K562 (cell line): ENCODE results near the gene KLHL6. TPM values are rescaled to one million over a fixed set of nuclear protein-coding genes. Genes with fewer than 3 reads are reported as not detected.
A peak's percentile ranks its signal among the peaks of the same experiment; 100 is the strongest.

Experiments
- ATAC-seq: fragments of 200-7000 bp; cut with Tn5 transposase; 3 replicates; pipeline ENCODE4 v1.9.1; 2020; ENCODE audit warnings: moderate library complexity
- BruUV-seq: library from RNA; stranded (reverse); fragments of 400-500 nt; replicated peaks from 2 replicates; lab custom pipeline; 2021; lab: Mats Ljungman, UMichigan
- CTCF ChIA-PET: fragments of 300-600 bp; formaldehyde crosslinking; extraction: SDS; loops from one replicate; lab custom pipeline; 2021; ENCODE audit warnings: low intra/inter-chr PET ratio; lab: Yijun Ruan, JAX
- POLR2A ChIA-PET: fragments of 300-600, 350-650 bp; sonication (Branson Sonifier 250); formaldehyde crosslinking; extraction: SDS; loops from one replicate; lab custom pipeline; 2021; ENCODE audit warnings: antibody characterized with exemption, inconsistent platforms; lab: Yijun Ruan, JAX
- DNase-seq, 4 experiments: peaks; one replicate each; pipeline versions ENCODE4 v3.0.0 to v3.0.0-alpha.2; 2011 to 2018; ENCODE audit warnings: low spot score in 3 of 4, mixed read lengths in 3 of 4; ENCODE audit errors: extremely low read depth in 1 of 4
- FAIRE-seq: peaks from 2 replicates; lab custom pipeline; 2011; peaks lifted over from hg19 to GRCh38; lab: Jason Lieb, UNC
- H2AFZ ChIP-seq: 2 replicates; pipeline ENCODE4 v1.6.0; 2011; ENCODE audit warnings: low read depth, low read length, control low read depth, inconsistent platforms
- H3K27ac ChIP-seq: fragments of 200-600 bp; 3 replicates; pipeline ENCODE4 v1.8.0; 2011; ENCODE audit warnings: low read depth, mild to moderate bottlenecking, control low read depth, inconsistent platforms, low read length, moderate library complexity, mixed read lengths; ENCODE audit errors: extremely low read depth
- H3K27me3 ChIP-seq, 2 experiments: fragments of 300-600 bp in 1 of 2; 2 replicates in 1 of 2; 3 replicates in 1 of 2; pipeline versions ENCODE4 v1.6.0 to v1.8.0; 2011; ENCODE audit warnings: inconsistent platforms in 2 of 2, low read length in 2 of 2, mild to moderate bottlenecking in 1 of 2, mixed read lengths in 1 of 2, moderate library complexity in 1 of 2; ENCODE audit not compliant: control insufficient read depth in 2 of 2, insufficient read depth in 2 of 2
- H3K36me3 ChIP-seq: fragments of 300-600 bp; 3 replicates; pipeline ENCODE4 v1.8.0; 2011; ENCODE audit warnings: mild to moderate bottlenecking, low read length, inconsistent platforms; ENCODE audit not compliant: control insufficient read depth, insufficient read depth
- H3K4me1 ChIP-seq, 2 experiments: fragments of 200-600 bp in 1 of 2; replicated peaks in 1 of 2; 2 replicates in 1 of 2; 3 replicates in 1 of 2; pipeline versions ENCODE4 v1.5.1 to v1.8.0; 2011; ENCODE audit warnings: inconsistent platforms in 2 of 2, low read length in 2 of 2, mild to moderate bottlenecking in 1 of 2, mixed read lengths in 1 of 2, moderate library complexity in 1 of 2; ENCODE audit not compliant: control insufficient read depth in 2 of 2, insufficient read depth in 2 of 2
- H3K4me2 ChIP-seq: 2 replicates; pipeline ENCODE4 v1.6.1; 2011; ENCODE audit warnings: low read length, control low read depth, inconsistent platforms, mixed read lengths; ENCODE audit not compliant: insufficient read depth
- H3K4me3 ChIP-seq: fragments of 200-600 bp; sonication (generic), shearing (Covaris generic); 2 replicates; pipeline ENCODE4 v1.5.1; 2016; ENCODE audit warnings: control low read depth, inconsistent platforms
- H3K79me2 ChIP-seq: fragments of 200-600 bp; 3 replicates; pipeline ENCODE4 v1.8.0; 2011; ENCODE audit warnings: low read length, inconsistent platforms; ENCODE audit not compliant: control insufficient read depth, insufficient read depth
- H3K9ac ChIP-seq, 2 experiments: 2 replicates each; pipeline versions ENCODE4 v1.6.0 to v1.6.1; 2011; ENCODE audit warnings: low read depth in 2 of 2, low read length in 2 of 2, control low read depth in 1 of 2, inconsistent platforms in 1 of 2, mild to moderate bottlenecking in 1 of 2, mixed read lengths in 1 of 2; ENCODE audit not compliant: insufficient read depth in 1 of 2
- H3K9me1 ChIP-seq: one replicate; pipeline ENCODE4 v1.6.0; 2011; ENCODE audit warnings: inconsistent platforms, mild to moderate bottlenecking, low read length, moderate library complexity; ENCODE audit not compliant: control insufficient read depth, insufficient read depth
- H3K9me3 ChIP-seq: replicated peaks from 2 replicates; pipeline ENCODE4 v1.5.1; 2011; ENCODE audit warnings: low read depth, low read length, inconsistent platforms; ENCODE audit not compliant: control insufficient read depth, insufficient read depth
- H4K20me1 ChIP-seq: replicated peaks from 2 replicates; pipeline ENCODE4 v1.6.1; 2011; ENCODE audit warnings: low read length, inconsistent platforms, mixed read lengths; ENCODE audit not compliant: control insufficient read depth, insufficient read depth
- GTF2E2 ChIP-seq: fragments of 200-800 bp; sonication (Bioruptor generic); IDR thresholded peaks from 2 replicates; pipeline ENCODE4 v1.6.1; 2016; ENCODE audit warnings: missing genetic modification characterization, missing compliant biosample characterization
- ID3 ChIP-seq, 2 experiments: fragments of 250-450 bp in 1 of 2; fragments of 450-650 bp in 1 of 2; sonication (Bioruptor Pico) in 1 of 2; IDR thresholded peaks; 2 replicates each; pipeline versions ENCODE4 v1.6.1 to v1.8.0; 2016 to 2021; ENCODE audit warnings: mild to moderate bottlenecking in 2 of 2, moderate library complexity in 2 of 2, missing compliant biosample characterization in 1 of 2, missing genetic modification characterization in 1 of 2
- MAFF ChIP-seq: IDR thresholded peaks from 2 replicates; pipeline ENCODE4 v1.6.1; 2012; ENCODE audit warnings: low read length, improper control_type of control experiment
- NKRF ChIP-seq: fragments of 450-650 bp; IDR thresholded peaks from 2 replicates; pipeline ENCODE4 v1.6.1; 2016; ENCODE audit warnings: borderline replicate concordance
- NRF1 ChIP-seq, 2 experiments: fragments of 450-650 bp; IDR thresholded peaks in 1 of 2; conservative IDR thresholded peaks in 1 of 2; 2 replicates each; pipeline ENCODE4 v1.6.1; 2014; ENCODE audit warnings: mild to moderate bottlenecking in 2 of 2
- ZNF764 ChIP-seq: fragments of 250-450 bp; sonication (Bioruptor Pico); IDR thresholded peaks from 2 replicates; pipeline ENCODE4 v1.4.0; 2020; ENCODE audit warnings: low read depth, mild to moderate bottlenecking, moderate library complexity
- WGBS: fragments of 100-300 bp; shearing (Covaris generic); methylation state at CpG from one replicate; pipeline ENCODE4 v1.1.6; 2016; ENCODE audit warnings: low coverage, mixed read lengths; ENCODE audit not compliant: insufficient coverage; ENCODE audit errors: missing lambda C conversion rate; 5-methylcytosine and 5-hydroxymethylcytosine counted together
- in situ Hi-C: fragments of 300-500 bp; cut with MboI; formaldehyde crosslinking; loops from 4 replicates; pipeline ENCODE4 v1.15.0; 2018; ENCODE audit warnings: inconsistent platforms, mixed read lengths
- intact Hi-C: fragments of 100-400 bp; cut with micrococcal nuclease; formaldehyde crosslinking; loops from 2 replicates; pipeline ENCODE4 v1.14.2; 2022
- polyA plus RNA-seq, 8 experiments: library from polyadenylated mRNA; depleted of rRNA in 4 of 8; stranded (reverse) in 5 of 8; unstranded in 3 of 8; fragments of >200 nt; fragmentation: Nextera tagmentation in 2 of 8; fragmentation: Illumina TruSeq in 1 of 8; extraction: Ambion mirVana in 2 of 8; extraction: Trizol in 1 of 8; gene quantifications; 2 replicates each; pipeline versions ENCODE4 v1.2.1 to v1.2.3, GENCODE V29; 2011 to 2014; ENCODE audit warnings: inconsistent platforms in 1 of 8, missing spikeins in 1 of 8
- total RNA-seq, 7 experiments: library from RNA; depleted of rRNA in 6 of 7; stranded (reverse); fragments of >200 nt in 6 of 7; fragmentation: Illumina TruSeq in 2 of 7; extraction: Trizol in 2 of 7; gene quantifications; 2 replicates each; pipeline versions ENCODE4 v1.2.1 to v1.2.3, GENCODE V29; 2011 to 2021; ENCODE audit warnings: low replicate concordance in 1 of 7
- TF ChIP-seq, protein P1 (sequence below): sonication (generic); formaldehyde crosslinking; IDR thresholded peaks from 2 replicates; pipeline ENCODE4 v1.8.1; 2023; ENCODE audit warnings: mild to moderate bottlenecking, missing genetic modification reagents

Gene KLHL6
- total and polyA plus RNA-seq, 9 of the 15 experiments (the other 6 are each of a cell fraction or from before 2014, with no cell fraction given) = 0.18 to 2.1 (median 1.4) TPM

DNA sequence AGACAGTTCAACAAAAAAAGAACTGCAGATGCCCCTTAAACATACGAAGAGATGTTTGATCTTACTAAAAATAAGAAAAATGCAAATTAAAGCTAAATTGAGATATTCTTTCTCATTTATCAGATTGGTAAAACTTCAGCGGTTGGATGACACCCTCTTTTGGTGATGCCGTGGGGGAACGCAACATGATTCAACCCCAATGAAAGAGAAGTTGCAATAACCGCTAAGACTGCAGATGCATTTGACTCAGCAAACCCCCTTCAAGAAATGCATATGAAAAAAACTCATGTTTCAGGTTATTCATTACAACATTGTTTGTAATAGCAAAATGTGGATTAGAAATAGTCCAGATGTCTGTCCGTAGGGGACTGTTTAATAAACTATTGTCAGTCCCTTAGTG, 3.6 kb downstream of the KLHL6 start:
- TF ChIP-seq NKRF (no peak), ZNF764 (no peak), GTF2E2 (no peak), ID3 (CRISPR knock-in tag; IDR thresholded peaks at IDR 0.05) (no peak), ID3 (tag; IDR thresholded peaks at IDR 0.05) (no peak), MAFF (no peak), NRF1 (conservative IDR thresholded peaks at IDR 0.05 in 1 of 2, IDR thresholded peaks at IDR 0.05 in 1 of 2) (no peak)
- TF ChIP-seq, protein P1, sequence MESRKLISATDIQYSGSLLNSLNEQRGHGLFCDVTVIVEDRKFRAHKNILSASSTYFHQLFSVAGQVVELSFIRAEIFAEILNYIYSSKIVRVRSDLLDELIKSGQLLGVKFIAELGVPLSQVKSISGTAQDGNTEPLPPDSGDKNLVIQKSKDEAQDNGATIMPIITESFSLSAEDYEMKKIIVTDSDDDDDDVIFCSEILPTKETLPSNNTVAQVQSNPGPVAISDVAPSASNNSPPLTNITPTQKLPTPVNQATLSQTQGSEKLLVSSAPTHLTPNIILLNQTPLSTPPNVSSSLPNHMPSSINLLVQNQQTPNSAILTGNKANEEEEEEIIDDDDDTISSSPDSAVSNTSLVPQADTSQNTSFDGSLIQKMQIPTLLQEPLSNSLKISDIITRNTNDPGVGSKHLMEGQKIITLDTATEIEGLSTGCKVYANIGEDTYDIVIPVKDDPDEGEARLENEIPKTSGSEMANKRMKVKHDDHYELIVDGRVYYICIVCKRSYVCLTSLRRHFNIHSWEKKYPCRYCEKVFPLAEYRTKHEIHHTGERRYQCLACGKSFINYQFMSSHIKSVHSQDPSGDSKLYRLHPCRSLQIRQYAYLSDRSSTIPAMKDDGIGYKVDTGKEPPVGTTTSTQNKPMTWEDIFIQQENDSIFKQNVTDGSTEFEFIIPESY = peak; percentile 85
- H3K9ac ChIP-seq = no peak overlapping the region
- BruUV-seq = no TSS peak
- no peak overlapping the region for H3K27ac ChIP-seq
- WGBS = 91% methylated on average over 6 of the region's 6 CpGs
- CTCF ChIA-PET = no interaction called here
- POLR2A ChIA-PET = interaction anchor here (0.7 to 1.8 kb wide), 3 partner anchors 10 to 22 kb away, joined by 3 to 6 read pairs (median 3); no protein-coding TSS in a partner anchor
- no peaks in the 10 kb centered on the region for H3K79me2 ChIP-seq
- H4K20me1 ChIP-seq = no peaks in the 10 kb centered on the region
- H3K27me3 ChIP-seq = no peaks in the 10 kb centered on the region
- in situ Hi-C loops = no loop called here
- peaks cover 3 to 28% of the 10 kb centered on the region in 2 experiments; a peak in 4 of 5 replicates for H3K4me1 ChIP-seq
- H3K4me3 ChIP-seq = no peak overlapping the region
- intact Hi-C loops = no loop called here
- ATAC-seq = no peak
- no peak for DNase-seq
- H3K9me1 ChIP-seq = no peaks in the 10 kb centered on the region
- no peak overlapping the region for H3K4me2 ChIP-seq
- H3K9me3 ChIP-seq = no peaks in the 10 kb centered on the region; the same call in none of the 2 replicates
- H3K36me3 ChIP-seq = no peaks in the 10 kb centered on the region; the same call in 2 of the 3 replicates
- no peak overlapping the region for H2AFZ ChIP-seq
- no peak for FAIRE-seq
